ENCODE results near the gene COL28A1.

The COL28A1 gene

GRCh38 chr7:7416031-7416858, 119.4 kb downstream of the COL28A1 start:
- H3K79me2 ChIP-seq (ENCODE audit: insufficient read depth, low read length): no peaks in the 10 kb centered on the region
- H3K27ac ChIP-seq (ENCODE audit: low read length): no peak overlapping the region
- no peak overlapping the region for H3K4me2 ChIP-seq (ENCODE audit: insufficient read depth, low read length)
- no peaks in the 10 kb centered on the region for H3K36me3 ChIP-seq (ENCODE audit: insufficient read depth, low read length)
- no peaks in the 10 kb centered on the region for H3K4me1 ChIP-seq (ENCODE audit: insufficient read depth, low read length)
- no peaks in the 10 kb centered on the region for H4K20me1 ChIP-seq (ENCODE audit: insufficient read depth, low read length)
- no peak overlapping the region for H3K9ac ChIP-seq (ENCODE audit: low read depth, low read length)
- no peak for DNase-seq
- H3K9me3 ChIP-seq (ENCODE audit: insufficient read depth, low read length, severe bottlenecking): no peaks in the 10 kb centered on the region
- H3K27me3 ChIP-seq (ENCODE audit: insufficient read depth, low read length, poor library complexity): peaks cover 8% of the 10 kb centered on the region
- H3K4me3 ChIP-seq (ENCODE audit: low read depth in 1 of 2, low read length in 2 of 2): no peak overlapping the region
- no peak overlapping the region for H2AFZ ChIP-seq (ENCODE audit: low read depth, low read length)
- TF ChIP-seq CTCF (IDR thresholded peaks at IDR 0.05; ENCODE audit: borderline replicate concordance, extremely low read depth, low read length, poor library complexity, severe bottlenecking): no peak
- TF ChIP-seq EZH2 (IDR thresholded peaks at IDR 0.05; ENCODE audit: borderline replicate concordance, low read depth, low read length, severe bottlenecking): no peak
- peak; percentile 70 for ATAC-seq (ENCODE audit: insufficient read depth, low read depth)

- Histone ChIP-seq H3K79me2 (ENCODE audit: insufficient read depth, low read length) (no peaks in the 10 kb centered on the region), H3K9ac (ENCODE audit: low read depth, low read length) (no peak overlapping the region), H3K27ac (ENCODE audit: low read length) (no peak overlapping the region), H3K4me3 (ENCODE audit: low read depth in 1 of 2, low read length in 2 of 2) (no peak overlapping the region), H4K20me1 (ENCODE audit: insufficient read depth, low read length) (no peaks in the 10 kb centered on the region), H3K9me3 (ENCODE audit: insufficient read depth, low read length, severe bottlenecking) (no peaks in the 10 kb centered on the region), H2AFZ (ENCODE audit: low read depth, low read length) (no peak overlapping the region), H3K4me1 (ENCODE audit: insufficient read depth, low read length) (no peaks in the 10 kb centered on the region), H3K36me3 (ENCODE audit: insufficient read depth, low read length) (no peaks in the 10 kb centered on the region), H3K4me2 (ENCODE audit: insufficient read depth, low read length) (no peak overlapping the region), H3K27me3 (ENCODE audit: insufficient read depth, low read length, poor library complexity) (peaks cover 8% of the 10 kb centered on the region)
- no peak for ATAC-seq (ENCODE audit: insufficient read depth, low read depth)
- DNase-seq: no peak
- TF ChIP-seq CTCF (IDR thresholded peaks at IDR 0.05; ENCODE audit: borderline replicate concordance, extremely low read depth, low read length, poor library complexity, severe bottlenecking) (no peak), EZH2 (IDR thresholded peaks at IDR 0.05; ENCODE audit: borderline replicate concordance, low read depth, low read length, severe bottlenecking) (no peak)
Measured at GRCh38 chr7:7414791-7415603, 120.7 kb downstream of the COL28A1 start.

GRCh38 chr7:7408001-7408770, 127.5 kb downstream of the COL28A1 start:
- Histone ChIP-seq H3K79me2 (ENCODE audit: insufficient read depth, low read length) (no peaks in the 10 kb centered on the region), H3K9ac (ENCODE audit: low read depth, low read length) (no peak overlapping the region), H3K27me3 (ENCODE audit: insufficient read depth, low read length, poor library complexity) (peaks cover 8% of the 10 kb centered on the region), H3K36me3 (ENCODE audit: insufficient read depth, low read length) (no peaks in the 10 kb centered on the region), H3K4me1 (ENCODE audit: insufficient read depth, low read length) (no peaks in the 10 kb centered on the region), H2AFZ (ENCODE audit: low read depth, low read length) (no peak overlapping the region), H4K20me1 (ENCODE audit: insufficient read depth, low read length) (no peaks in the 10 kb centered on the region), H3K9me3 (ENCODE audit: insufficient read depth, low read length, severe bottlenecking) (no peaks in the 10 kb centered on the region), H3K27ac (ENCODE audit: low read length) (no peak overlapping the region), H3K4me2 (ENCODE audit: insufficient read depth, low read length) (no peak overlapping the region), H3K4me3 (ENCODE audit: low read depth in 1 of 2, low read length in 2 of 2) (no peak overlapping the region)
- TF ChIP-seq EZH2 (IDR thresholded peaks at IDR 0.05; ENCODE audit: borderline replicate concordance, low read depth, low read length, severe bottlenecking): no peak
- no peak for TF ChIP-seq CTCF (IDR thresholded peaks at IDR 0.05; ENCODE audit: borderline replicate concordance, extremely low read depth, low read length, poor library complexity, severe bottlenecking)
- ATAC-seq (ENCODE audit: insufficient read depth, low read depth) (no peak), DNase-seq (no peak)
